Measurements from ENCODE around the gene BLOC1S6. TPM values are rescaled to one million over a fixed set of nuclear protein-coding genes. Genes with fewer than 3 reads are reported as not detected.

BLOC1S6 gene
- total RNA-seq, 2 experiments from 2014 or later, result 68.5 TPM

DNA sequence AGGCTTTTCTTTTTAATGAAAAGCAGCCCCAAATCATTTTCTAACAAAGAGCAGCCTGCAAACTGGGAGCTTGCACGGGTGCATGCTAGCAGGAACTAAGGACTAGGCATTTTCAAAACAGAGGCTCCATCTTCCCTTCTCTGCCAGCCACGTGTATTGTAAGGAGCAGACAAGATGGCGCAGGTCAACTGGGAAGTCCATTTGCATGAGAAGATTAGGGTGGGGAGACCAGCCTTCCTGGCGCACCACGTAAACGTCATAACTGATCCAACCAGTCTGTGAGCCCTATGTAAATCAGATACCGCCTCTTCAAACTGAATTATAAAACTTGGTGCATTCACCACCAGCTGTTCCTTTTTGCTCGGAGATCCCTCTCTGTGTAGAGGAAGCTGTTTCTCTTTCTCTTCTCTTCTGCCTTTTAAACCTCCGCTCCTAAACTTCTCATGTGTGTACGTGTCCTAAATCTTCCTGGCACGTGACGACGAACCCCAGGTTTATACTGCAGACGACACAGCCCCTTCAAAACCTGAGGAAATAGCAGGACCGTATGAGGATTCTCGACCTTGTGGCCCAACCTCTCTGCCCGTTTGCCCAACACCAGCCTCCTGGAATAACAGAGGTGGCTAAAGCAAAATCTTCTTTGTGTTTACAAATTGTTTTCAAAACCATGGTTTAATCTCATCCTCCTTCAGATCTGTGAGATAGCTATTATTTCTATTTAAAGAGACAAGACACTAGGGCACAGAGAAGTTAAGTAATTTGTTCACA, 38.2 kb upstream of the BLOC1S6 start:
- no peaks in the 10 kb centered on the region for H3K4me1 Mint-ChIP-seq (ENCODE audit: low read depth)
- no peaks in the 10 kb centered on the region for H3K4me1 ChIP-seq (ENCODE audit: insufficient read depth, low read length)
- H3K4me3 Mint-ChIP-seq, result no peak overlapping the region
- ChIA-PET POLR2A (no interaction called here), CTCF (no interaction called here)
- ATAC-seq (ENCODE audit: poor library complexity), result no peak
- no peak overlapping the region for H3K27ac Mint-ChIP-seq
- H3K27ac ChIP-seq (ENCODE audit: low read depth in 1 of 2, low read length in 2 of 2), result no peak overlapping the region
- no peak overlapping the region for H3K4me3 ChIP-seq (ENCODE audit: low read length)
- peaks cover 33% of the 10 kb centered on the region for H3K27me3 Mint-ChIP-seq
- H3K9me3 ChIP-seq (ENCODE audit: control insufficient read depth in 1 of 2, insufficient read depth in 1 of 2, low read length in 2 of 2), result no peaks in the 10 kb centered on the region
- no peaks in the 10 kb centered on the region for H3K9me3 Mint-ChIP-seq
- no peaks in the 10 kb centered on the region for H3K36me3 ChIP-seq (ENCODE audit: insufficient read depth, low read length)
- no peak for TF ChIP-seq CTCF (IDR thresholded peaks at IDR 0.05)
- no peaks in the 10 kb centered on the region for H3K36me3 Mint-ChIP-seq (ENCODE audit: low read depth)
- no peaks in the 10 kb centered on the region for H3K27me3 ChIP-seq (ENCODE audit: control insufficient read depth in 1 of 2, insufficient read depth in 2 of 2, low read length in 2 of 2)
- no peak for DNase-seq
- intact Hi-C loops (cut with DNase I, micrococcal nuclease), result no loop called here

GRCh38 chr15:45549541-45550220, 37.5 kb upstream of the BLOC1S6 start:
- Histone ChIP-seq H3K36me3 (ENCODE audit: insufficient read depth, low read length) (no peaks in the 10 kb centered on the region), H3K4me3 (ENCODE audit: low read length) (no peak overlapping the region), H3K27ac (ENCODE audit: low read depth in 1 of 2, low read length in 2 of 2) (no peak overlapping the region), H3K4me1 (ENCODE audit: insufficient read depth, low read length) (no peaks in the 10 kb centered on the region), H3K9me3 (ENCODE audit: control insufficient read depth in 1 of 2, insufficient read depth in 1 of 2, low read length in 2 of 2) (no peaks in the 10 kb centered on the region), H3K27me3 (ENCODE audit: control insufficient read depth in 1 of 2, insufficient read depth in 2 of 2, low read length in 2 of 2) (no peaks in the 10 kb centered on the region)
- H3K27me3 Mint-ChIP-seq, result peaks cover 38% of the 10 kb centered on the region
- ATAC-seq (ENCODE audit: poor library complexity) (no peak), DNase-seq (no peak)
- no peaks in the 10 kb centered on the region for H3K36me3 Mint-ChIP-seq (ENCODE audit: low read depth)
- H3K27ac Mint-ChIP-seq, result no peak overlapping the region
- no peak for TF ChIP-seq CTCF (IDR thresholded peaks at IDR 0.05)
- ChIA-PET CTCF (no interaction called here), POLR2A (no interaction called here)
- H3K4me3 Mint-ChIP-seq, result no peak overlapping the region
- no peaks in the 10 kb centered on the region for H3K9me3 Mint-ChIP-seq
- intact Hi-C loops (cut with DNase I, micrococcal nuclease), result no loop called here
- no peaks in the 10 kb centered on the region for H3K4me1 Mint-ChIP-seq (ENCODE audit: low read depth)

GRCh38 chr15:45550436-45550835, 36.7 kb upstream of the BLOC1S6 start:
- H3K27ac Mint-ChIP-seq, result no peak overlapping the region
- Histone ChIP-seq H3K4me3 (ENCODE audit: low read length) (no peak overlapping the region), H3K9me3 (ENCODE audit: control insufficient read depth in 1 of 2, insufficient read depth in 1 of 2, low read length in 2 of 2) (no peaks in the 10 kb centered on the region), H3K4me1 (ENCODE audit: insufficient read depth, low read length) (no peaks in the 10 kb centered on the region), H3K27ac (ENCODE audit: low read depth in 1 of 2, low read length in 2 of 2) (no peak overlapping the region), H3K36me3 (ENCODE audit: insufficient read depth, low read length) (no peaks in the 10 kb centered on the region), H3K27me3 (ENCODE audit: control insufficient read depth in 1 of 2, insufficient read depth in 2 of 2, low read length in 2 of 2) (peaks cover 0 to under 1% of the 10 kb centered on the region in 2 experiments)
- intact Hi-C loops (cut with DNase I, micrococcal nuclease), result no loop called here
- H3K27me3 Mint-ChIP-seq, result peaks cover 41% of the 10 kb centered on the region
- ChIA-PET CTCF (no interaction called here), POLR2A (no interaction called here)
- H3K4me1 Mint-ChIP-seq (ENCODE audit: low read depth), result no peaks in the 10 kb centered on the region
- H3K9me3 Mint-ChIP-seq, result no peaks in the 10 kb centered on the region
- no peak for ATAC-seq (ENCODE audit: poor library complexity)
- no peak for DNase-seq
- TF ChIP-seq CTCF (IDR thresholded peaks at IDR 0.05), result no peak
- no peak overlapping the region for H3K4me3 Mint-ChIP-seq
- no peaks in the 10 kb centered on the region for H3K36me3 Mint-ChIP-seq (ENCODE audit: low read depth)
